AG04449 (cell line): ENCODE data around the gene LRRN3.
"Not testable (repeated sequence)": the region's sequence is repeated elsewhere in the genome, so short reads cannot be mapped to it uniquely, and the experiment has no call there.

ENCODE experiments used
- CTCF ChIA-PET: fragments of 350-600 bp; formaldehyde crosslinking; extraction: SDS; loops from one replicate; lab custom pipeline; 2021; ENCODE audit warnings: antibody characterized with exemption; lab: Yijun Ruan, JAX
- POLR2A ChIA-PET: fragments of 400-600, 350-600 bp; formaldehyde crosslinking; extraction: SDS; loops from one replicate; lab custom pipeline; 2020; ENCODE audit warnings: antibody characterized with exemption, inconsistent platforms; lab: Yijun Ruan, JAX
- DNase-seq: peaks from one replicate; pipeline ENCODE4 v3.0.0-alpha.2; 2010; ENCODE audit warnings: low read depth, low spot score
- H3K4me3 ChIP-seq: 2 replicates; pipeline ENCODE4 v1.5.1; 2011; ENCODE audit warnings: low read depth, mild to moderate bottlenecking, control low read depth, low read length
- TF ChIP-seq, protein P1 (sequence below): IDR thresholded peaks from one replicate; pipeline ENCODE4 v1.5.1; 2011; ENCODE audit warnings: mild to moderate bottlenecking, moderate library complexity, low read length, control low read depth, inconsistent platforms; ENCODE audit not compliant: insufficient read depth; ENCODE audit errors: missing control alignments

Gene LRRN3

DNA sequence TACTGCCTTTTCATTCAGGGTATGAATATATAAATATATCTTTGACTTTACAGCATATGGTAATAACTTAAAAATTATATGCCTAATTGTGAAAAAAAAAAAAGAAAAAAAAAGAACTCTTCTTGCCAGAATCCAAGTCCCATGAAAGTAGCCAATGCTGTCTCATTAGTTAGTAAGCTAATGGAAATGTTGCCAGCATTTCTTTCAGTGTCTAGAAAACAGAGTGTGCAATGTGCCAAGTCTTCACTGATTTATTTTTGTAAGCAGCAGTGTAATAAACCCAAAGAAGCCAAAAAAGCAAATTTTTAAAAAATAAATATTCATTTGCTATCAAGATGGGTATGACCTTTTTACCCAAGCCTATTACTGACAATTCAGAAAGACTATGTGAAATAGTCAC, 31.1 kb upstream of the LRRN3 start:
- no peak overlapping the region for H3K4me3 ChIP-seq
- POLR2A ChIA-PET: no interaction called here
- TF ChIP-seq, protein P1, sequence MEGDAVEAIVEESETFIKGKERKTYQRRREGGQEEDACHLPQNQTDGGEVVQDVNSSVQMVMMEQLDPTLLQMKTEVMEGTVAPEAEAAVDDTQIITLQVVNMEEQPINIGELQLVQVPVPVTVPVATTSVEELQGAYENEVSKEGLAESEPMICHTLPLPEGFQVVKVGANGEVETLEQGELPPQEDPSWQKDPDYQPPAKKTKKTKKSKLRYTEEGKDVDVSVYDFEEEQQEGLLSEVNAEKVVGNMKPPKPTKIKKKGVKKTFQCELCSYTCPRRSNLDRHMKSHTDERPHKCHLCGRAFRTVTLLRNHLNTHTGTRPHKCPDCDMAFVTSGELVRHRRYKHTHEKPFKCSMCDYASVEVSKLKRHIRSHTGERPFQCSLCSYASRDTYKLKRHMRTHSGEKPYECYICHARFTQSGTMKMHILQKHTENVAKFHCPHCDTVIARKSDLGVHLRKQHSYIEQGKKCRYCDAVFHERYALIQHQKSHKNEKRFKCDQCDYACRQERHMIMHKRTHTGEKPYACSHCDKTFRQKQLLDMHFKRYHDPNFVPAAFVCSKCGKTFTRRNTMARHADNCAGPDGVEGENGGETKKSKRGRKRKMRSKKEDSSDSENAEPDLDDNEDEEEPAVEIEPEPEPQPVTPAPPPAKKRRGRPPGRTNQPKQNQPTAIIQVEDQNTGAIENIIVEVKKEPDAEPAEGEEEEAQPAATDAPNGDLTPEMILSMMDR: no peak
- CTCF ChIA-PET: no interaction called here
- no peak for DNase-seq

DNA sequence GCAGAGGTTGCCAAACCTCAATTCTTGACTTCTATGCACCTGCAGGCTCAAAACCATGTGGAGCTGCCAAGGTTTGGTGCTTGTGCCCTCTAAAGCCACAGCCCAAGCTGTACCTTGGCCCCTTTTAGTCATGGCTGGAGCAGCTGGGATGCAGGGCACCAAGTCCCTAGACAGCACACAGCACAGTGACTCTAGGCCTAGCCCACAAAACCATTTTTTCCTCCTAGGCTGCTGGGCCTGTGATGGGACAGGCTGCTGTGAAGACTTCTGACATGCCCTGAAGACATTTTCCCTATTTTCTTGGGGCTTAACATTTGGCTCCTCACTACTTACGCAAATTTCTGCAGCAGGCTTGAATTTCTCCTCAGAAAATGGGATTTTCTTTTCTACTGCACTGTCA, 27.8 kb upstream of the LRRN3 start:
- no peak overlapping the region for H3K4me3 ChIP-seq
- ChIA-PET POLR2A (no interaction called here), CTCF (interaction anchor here (1.6 kb wide), 1 partner anchor 26 kb away, joined by 3 read pairs; no protein-coding TSS in a partner anchor)
- no peak for DNase-seq
- TF ChIP-seq, protein P1: no peak

DNA sequence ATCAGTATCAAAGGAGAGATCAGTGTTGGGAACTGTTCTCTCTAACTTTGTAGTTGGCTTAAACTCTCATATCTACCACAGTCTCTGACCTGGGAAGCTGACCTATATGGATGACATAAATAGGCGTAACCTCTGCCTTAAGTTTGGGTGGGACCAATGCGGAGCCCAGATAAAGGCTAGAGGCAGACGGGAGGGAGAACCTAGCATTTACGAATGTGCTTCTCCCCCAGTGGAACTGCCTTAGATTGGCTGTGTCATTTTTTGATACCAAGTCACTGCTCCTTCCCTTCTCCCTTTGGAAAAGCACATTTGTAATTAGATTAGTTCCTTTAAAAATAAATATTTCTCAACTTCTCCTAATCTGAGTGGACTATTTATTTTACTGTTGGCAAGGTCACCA, 23.7 kb upstream of the LRRN3 start:
- no peak overlapping the region for H3K4me3 ChIP-seq
- TF ChIP-seq, protein P1: no peak
- DNase-seq: no peak
- POLR2A ChIA-PET: no interaction called here
- CTCF ChIA-PET: interaction anchor here (0.9 kb wide), 1 partner anchor 26 kb away, joined by 3 read pairs; no protein-coding TSS in a partner anchor

DNA sequence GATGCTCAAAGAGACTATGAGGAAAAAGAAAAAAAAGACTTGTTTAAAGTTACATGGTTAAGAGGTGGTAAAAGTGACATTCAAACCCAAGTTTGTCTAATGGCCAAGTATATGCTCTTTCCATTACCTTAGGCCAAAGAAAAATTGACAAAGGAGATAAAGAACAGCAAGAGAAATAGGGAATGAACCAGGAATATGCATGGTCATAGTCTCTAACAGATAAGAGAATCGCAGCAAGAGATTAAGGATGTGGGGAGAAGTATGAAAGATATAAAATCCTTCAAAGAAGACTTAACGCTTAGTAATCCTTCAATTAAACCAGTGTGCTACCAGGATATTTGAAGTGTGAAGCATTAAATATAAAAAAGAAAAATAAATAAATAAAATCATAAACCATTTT, 23.2 kb upstream of the LRRN3 start:
- ChIA-PET CTCF (no interaction called here), POLR2A (no interaction called here)
- no peak for DNase-seq
- no peak overlapping the region for H3K4me3 ChIP-seq
- TF ChIP-seq, protein P1: no peak

DNA sequence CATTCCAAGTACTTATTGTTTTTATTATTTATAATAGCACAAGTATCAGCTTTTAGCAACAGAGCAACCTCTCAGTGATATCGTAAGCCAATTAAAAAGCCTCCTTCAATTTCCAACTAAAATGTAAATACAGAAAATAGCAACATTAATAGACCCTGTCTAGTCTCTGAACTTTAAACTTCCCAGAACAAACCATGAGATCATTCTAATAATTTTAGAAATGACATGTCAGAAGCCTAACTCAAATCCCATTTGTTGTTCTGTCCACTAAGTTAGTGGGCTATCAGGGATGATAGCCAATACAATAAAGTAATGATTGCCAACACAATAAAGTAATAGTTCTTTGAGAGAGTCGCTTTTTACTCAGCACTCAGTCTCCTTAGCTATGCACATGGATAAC, 22.3 kb upstream of the LRRN3 start:
- DNase-seq: no peak
- ChIA-PET CTCF (no interaction called here), POLR2A (no interaction called here)
- TF ChIP-seq, protein P1: no peak
- no peak overlapping the region for H3K4me3 ChIP-seq

DNA sequence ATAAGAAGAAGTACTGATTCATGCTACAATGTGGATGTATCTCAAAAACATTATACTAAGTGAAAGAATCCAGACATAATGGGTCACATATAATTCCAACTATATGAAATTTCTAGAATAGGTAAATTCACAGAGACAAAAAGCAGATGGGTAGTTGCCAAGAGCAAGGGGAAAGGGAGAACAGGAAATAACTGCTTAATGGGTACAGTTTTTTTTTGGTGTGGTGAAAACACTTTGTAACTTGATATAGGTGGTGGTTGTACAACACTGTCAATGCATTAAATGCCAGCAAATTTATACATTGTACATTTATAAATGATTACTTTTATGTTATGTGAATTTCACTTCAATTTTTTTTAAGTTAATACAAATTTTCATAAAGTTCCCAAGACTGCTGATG, 19.4 kb upstream of the LRRN3 start:
- ChIA-PET CTCF (interaction anchor here (0.9 kb wide), 1 partner anchor 12 kb away, joined by 3 read pairs; no protein-coding TSS in a partner anchor), POLR2A (no interaction called here)
- TF ChIP-seq, protein P1: no peak
- no peak overlapping the region for H3K4me3 ChIP-seq
- no peak for DNase-seq

DNA sequence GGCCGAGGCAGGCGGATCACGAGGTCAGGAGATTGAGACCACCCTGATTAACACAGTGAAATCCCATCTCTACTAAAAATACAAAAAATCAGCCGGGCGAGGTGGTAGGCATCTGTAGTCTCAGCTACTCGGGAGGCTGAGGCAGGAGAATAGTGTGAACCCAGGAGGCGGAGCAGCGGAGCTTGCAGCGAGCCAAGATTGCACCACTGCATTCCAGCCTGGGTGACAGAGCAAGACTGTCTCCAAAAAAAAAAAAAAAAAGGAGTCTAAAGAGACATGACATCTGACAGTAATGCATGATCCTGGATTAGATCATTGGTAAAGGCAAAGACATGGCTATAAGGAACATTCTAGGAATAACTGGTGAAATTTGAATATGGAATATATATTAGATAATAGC, 18.3 kb upstream of the LRRN3 start:
- POLR2A ChIA-PET, CTCF ChIA-PET, DNase-seq, H3K4me3 ChIP-seq: not testable (repeated sequence)
